Astrocyte of the spinal cord (primary cell): Measurements from ENCODE around the gene CFAP299.
"Not testable (repeated sequence)": the region's sequence is repeated elsewhere in the genome, so short reads cannot be mapped to it uniquely, and the experiment has no call there.

ENCODE experiments used
- DNase-seq: peaks from one replicate; pipeline ENCODE4 v3.0.0; 2011; ENCODE audit warnings: low read depth, low spot score
- H3K4me3 ChIP-seq: 2 replicates; pipeline ENCODE4 v1.5.1; 2011; ENCODE audit warnings: low read depth, mild to moderate bottlenecking, low read length, moderate library complexity
- in situ Hi-C: cut with HindIII; loops from 2 replicates; pipeline ENCODE4 v1.10.0; 2017; ENCODE audit warnings: low sequenced_read_pairs
- TF ChIP-seq, protein P1 (sequence below): IDR thresholded peaks from 2 replicates; pipeline ENCODE4 v1.5.1; 2012; ENCODE audit warnings: low read depth, mild to moderate bottlenecking, low read length, inconsistent platforms

CFAP299 gene

DNA sequence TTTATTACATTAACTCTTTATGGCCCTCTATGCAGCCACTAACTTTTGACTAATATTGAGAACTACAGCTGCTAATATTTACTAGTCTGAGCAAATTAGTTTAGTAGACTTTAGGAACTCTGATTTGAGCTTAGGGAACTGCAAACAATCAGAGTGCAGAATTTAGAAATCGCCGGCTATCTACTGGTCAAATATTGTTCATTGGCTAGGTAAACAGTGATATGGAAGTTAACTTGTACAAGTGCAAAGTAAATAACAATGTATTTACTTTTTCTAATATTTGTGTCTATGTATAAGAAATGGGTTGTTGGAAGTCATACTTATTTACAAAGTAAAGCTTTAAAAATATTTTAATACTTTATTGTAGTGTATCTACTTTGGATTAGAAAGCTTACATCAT lies 279.6 kb downstream of the CFAP299 start:
- H3K4me3 ChIP-seq, result no peak overlapping the region
- in situ Hi-C loops, result no loop called here
- TF ChIP-seq, protein P1, sequence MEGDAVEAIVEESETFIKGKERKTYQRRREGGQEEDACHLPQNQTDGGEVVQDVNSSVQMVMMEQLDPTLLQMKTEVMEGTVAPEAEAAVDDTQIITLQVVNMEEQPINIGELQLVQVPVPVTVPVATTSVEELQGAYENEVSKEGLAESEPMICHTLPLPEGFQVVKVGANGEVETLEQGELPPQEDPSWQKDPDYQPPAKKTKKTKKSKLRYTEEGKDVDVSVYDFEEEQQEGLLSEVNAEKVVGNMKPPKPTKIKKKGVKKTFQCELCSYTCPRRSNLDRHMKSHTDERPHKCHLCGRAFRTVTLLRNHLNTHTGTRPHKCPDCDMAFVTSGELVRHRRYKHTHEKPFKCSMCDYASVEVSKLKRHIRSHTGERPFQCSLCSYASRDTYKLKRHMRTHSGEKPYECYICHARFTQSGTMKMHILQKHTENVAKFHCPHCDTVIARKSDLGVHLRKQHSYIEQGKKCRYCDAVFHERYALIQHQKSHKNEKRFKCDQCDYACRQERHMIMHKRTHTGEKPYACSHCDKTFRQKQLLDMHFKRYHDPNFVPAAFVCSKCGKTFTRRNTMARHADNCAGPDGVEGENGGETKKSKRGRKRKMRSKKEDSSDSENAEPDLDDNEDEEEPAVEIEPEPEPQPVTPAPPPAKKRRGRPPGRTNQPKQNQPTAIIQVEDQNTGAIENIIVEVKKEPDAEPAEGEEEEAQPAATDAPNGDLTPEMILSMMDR, result no peak
- DNase-seq, result no peak

DNA sequence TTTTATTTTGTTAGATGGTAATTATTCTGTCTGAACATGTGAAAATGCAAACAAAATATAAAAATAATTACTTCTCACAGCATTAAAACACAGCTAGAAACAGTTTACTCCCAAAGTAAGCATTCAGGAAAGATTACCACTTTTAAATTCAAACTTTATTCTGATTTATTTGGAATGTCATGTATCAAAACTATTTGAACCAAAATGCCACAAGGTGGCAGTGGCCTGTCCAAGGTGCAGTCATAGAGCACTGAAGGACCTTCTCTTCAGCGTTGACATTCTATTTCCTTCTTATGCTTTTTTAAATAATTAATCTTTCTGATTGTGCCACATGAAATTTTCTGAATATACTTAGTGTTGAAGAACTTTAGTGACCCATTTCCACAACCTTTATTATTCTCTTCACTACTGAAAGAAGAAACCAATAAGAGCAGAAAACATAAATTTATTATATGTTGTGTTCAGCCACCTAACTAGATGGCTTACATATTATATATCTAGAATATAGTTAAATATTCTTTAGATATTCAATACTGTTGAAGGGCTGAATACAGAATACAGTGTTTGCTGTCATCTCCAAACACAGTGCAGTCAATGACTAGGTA lies 283.6 kb downstream of the CFAP299 start:
- TF ChIP-seq, protein P1, result peak; percentile 35
- in situ Hi-C loops, result no loop called here
- DNase-seq, result no peak
- no peak overlapping the region for H3K4me3 ChIP-seq

DNA sequence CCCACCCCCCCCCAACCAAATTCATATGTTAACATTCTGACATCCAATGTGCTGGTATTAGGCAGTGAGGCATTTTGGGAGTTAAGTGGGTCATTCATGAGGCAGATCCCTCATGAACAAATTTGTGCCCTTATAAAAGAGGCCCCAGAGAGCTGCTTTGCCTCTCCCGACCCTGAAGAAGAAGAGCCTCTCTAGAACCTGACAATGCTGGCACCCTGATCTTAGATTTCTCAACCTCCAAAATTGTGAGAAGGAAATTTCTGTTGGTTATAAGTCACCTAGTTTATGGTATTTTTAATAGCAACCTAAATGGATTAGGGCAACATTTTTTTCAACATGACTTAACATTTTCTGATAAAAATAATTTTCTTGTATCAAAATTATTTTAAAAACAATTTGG lies 296.3 kb downstream of the CFAP299 start:
- TF ChIP-seq, protein P1, result no peak
- DNase-seq, result no peak
- no peak overlapping the region for H3K4me3 ChIP-seq
- in situ Hi-C loops, result no loop called here

DNA sequence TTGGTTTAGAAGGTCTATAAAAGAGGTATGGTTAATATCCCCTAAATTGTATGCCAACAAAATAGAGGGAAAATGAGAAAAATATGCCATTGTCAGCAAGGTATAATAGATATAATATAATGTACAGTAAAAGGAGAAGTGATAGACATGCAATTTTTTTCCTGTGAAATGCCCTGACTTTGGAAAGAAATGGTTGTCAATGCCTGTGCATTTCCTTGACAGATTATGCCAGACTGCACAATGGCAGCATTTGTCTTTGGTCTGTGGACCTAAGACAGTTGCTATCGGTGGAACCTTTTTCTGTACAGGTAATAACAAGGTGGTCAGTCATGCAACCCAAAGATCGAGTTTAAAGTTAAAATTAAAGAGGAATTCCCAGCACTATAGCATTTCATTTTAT lies 301.7 kb downstream of the CFAP299 start:
- no peak overlapping the region for H3K4me3 ChIP-seq
- DNase-seq, result no peak
- TF ChIP-seq, protein P1, result no peak
- in situ Hi-C loops, result no loop called here

DNA sequence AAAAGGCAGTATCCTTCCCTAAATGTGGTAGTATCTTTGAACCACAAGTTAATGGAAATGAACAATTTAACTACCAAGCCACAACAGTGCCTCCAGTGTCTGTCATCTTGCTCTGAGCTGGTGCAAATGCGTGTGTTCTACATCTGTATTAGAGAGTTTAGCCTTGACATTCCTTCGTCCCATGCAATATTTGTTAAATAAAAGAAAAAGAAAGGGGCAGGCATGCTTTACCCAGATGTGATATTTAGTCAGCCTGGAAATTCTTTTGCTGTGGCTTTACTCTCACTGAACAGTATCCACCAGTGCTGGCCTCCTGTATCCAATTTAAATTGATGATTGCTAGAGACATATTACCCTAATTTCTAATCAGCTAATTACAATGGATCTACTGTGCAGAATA lies 310.5 kb downstream of the CFAP299 start:
- TF ChIP-seq, protein P1, result no peak
- in situ Hi-C loops, result no loop called here
- no peak overlapping the region for H3K4me3 ChIP-seq
- no peak for DNase-seq

DNA sequence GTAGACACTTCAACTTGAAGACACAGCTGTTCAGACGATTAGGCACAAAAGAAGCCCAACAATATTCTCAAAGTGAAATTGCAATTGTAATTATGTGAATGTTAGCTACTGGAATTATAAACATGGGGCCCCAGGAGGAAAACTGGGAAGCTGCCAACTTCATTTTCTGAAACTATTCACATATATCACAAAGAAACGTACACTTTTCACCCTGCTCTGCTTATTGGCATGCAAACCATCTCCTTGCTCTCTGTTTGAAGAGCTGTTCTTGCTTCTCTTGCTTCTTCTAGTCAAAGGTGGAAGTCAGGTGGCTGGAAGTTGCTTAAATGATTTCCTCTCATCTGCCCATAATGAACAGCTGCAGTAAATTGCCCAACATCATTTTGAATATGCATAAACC lies 320.1 kb downstream of the CFAP299 start:
- TF ChIP-seq, protein P1, result no peak
- in situ Hi-C loops, result no loop called here
- DNase-seq, result no peak
- no peak overlapping the region for H3K4me3 ChIP-seq

DNA sequence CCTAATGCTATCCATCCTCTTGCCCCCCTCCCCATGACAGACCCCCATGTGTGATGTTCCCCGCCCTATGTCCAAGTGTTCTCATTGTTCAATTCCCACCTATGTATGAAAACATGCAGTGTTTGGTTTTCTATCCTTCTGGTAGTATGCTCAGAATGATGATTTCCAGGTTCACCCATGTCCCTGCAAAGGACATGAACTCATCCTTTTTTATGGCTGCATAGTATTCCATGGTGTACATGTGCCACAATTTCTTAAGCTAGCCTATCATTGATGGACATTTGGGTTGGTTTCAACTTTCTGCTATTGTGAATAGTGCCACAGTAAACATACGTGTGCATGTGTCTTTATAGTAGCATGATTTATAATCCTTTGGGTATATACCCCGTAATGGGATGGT lies 334.6 kb downstream of the CFAP299 start:
- H3K4me3 ChIP-seq, in situ Hi-C loops, DNase-seq: not testable (repeated sequence)
